ENCODE results near the gene SPATA9.

DNA sequence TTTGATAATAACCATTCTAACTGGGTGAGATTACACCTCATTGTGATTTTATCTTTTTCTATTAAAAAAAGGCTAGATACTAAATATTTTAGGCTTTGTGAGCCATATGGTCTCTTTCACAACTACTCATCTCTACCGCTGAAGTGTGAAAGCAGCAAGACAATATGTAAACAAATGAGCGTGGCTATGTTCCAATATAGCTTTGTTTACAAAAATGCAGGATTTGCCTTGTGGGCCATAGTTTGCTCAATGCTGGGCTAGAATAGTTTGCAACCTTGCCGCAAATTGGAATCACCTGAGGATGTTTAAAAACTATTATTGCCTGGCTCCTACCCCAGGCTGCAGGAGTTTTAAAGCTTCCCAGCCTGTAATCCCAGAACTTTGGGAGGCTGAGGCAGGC, 73.1 kb downstream of the SPATA9 start:
- TF ChIP-seq REST (IDR thresholded peaks at IDR 0.05; ENCODE audit: low read depth, low read length) (no peak), POLR2AphosphoS5 (IDR thresholded peaks at IDR 0.05; ENCODE audit: low read depth, low read length) (no peak), CTCF (IDR thresholded peaks at IDR 0.05) (no peak), PBX3 (IDR thresholded peaks at IDR 0.05) (no peak), TCF12 (IDR thresholded peaks at IDR 0.05) (no peak), RCOR1 (IDR thresholded peaks at IDR 0.05; ENCODE audit: low read length) (no peak), EZH2phosphoT487 (IDR thresholded peaks at IDR 0.05; ENCODE audit: borderline replicate concordance, low read depth) (no peak), NRF1 (IDR thresholded peaks at IDR 0.05; ENCODE audit: low read depth, low read length) (no peak), GABPA (IDR thresholded peaks at IDR 0.05; ENCODE audit: low read depth) (no peak), RFX5 (IDR thresholded peaks at IDR 0.05; ENCODE audit: low read length) (no peak), SIN3A (IDR thresholded peaks at IDR 0.05; ENCODE audit: borderline replicate concordance, low read depth, low read length) (no peak)
